Measurements from ENCODE around the gene CYP26B1.
"Not testable (repeated sequence)": the region's sequence is repeated elsewhere in the genome, so short reads cannot be mapped to it uniquely, and the experiment has no call there.

The CYP26B1 gene

GRCh38 chr2:72109291-72109690, 38.4 kb downstream of the CYP26B1 start:
- no peak for DNase-seq (ENCODE audit: low read depth)

DNA sequence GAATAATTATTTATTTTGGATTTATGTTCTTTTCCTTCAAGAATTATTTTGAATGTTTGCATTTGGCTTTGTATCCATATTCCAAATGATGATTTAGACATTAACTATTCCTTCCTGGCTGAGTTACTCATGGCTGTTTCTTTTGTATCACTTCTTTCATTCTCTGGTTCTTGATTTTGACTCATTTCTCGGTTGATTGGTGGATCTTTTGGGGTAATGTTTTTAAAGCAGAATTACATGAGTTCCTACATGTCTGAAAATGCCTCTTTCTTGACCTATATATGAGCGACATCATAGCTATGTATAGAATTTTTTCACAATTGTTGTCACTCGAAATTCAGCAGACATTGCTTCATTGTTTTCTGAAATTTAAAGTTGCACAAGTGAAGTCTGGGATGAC, 39.5 kb downstream of the CYP26B1 start:
- no peak for DNase-seq (ENCODE audit: low read depth)

- DNase-seq (ENCODE audit: low read depth), result no peak
Observed at GRCh38 chr2:72106978-72107377, 40.7 kb downstream of the CYP26B1 start.

GRCh38 chr2:72104821-72105588, 42.7 kb downstream of the CYP26B1 start:
- no peak for DNase-seq (ENCODE audit: low read depth)

DNA sequence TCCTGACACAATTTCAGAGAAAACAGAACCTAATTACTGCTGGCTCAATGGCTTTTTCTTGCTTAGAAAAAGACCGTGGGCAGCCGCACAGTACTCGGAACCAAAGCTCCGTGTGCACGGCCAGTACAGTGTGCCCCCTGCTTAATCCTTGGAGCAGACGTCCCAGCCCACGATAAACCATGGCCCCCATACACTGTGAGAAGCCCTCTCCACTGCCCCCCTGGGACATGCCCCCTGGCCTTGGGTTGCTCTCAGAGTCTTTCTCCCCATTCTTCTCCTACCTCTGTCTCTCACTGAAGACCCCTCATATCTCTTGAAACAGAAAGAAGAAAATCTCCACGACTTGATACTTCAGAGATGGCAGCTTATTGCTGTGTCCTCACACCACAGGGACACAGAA, 44.0 kb downstream of the CYP26B1 start:
- DNase-seq (ENCODE audit: low read depth), result no peak

- no peak for DNase-seq (ENCODE audit: low read depth)
Observed at GRCh38 chr2:72103161-72103560, 44.5 kb downstream of the CYP26B1 start.

- DNase-seq (ENCODE audit: low read depth), result no peak
Observed at GRCh38 chr2:72098935-72099334, 48.7 kb downstream of the CYP26B1 start.

GRCh38 chr2:72097276-72097675, 50.4 kb downstream of the CYP26B1 start:
- no peak for DNase-seq (ENCODE audit: low read depth)

GRCh38 chr2:72096181-72096580, 51.5 kb downstream of the CYP26B1 start:
- no peak for DNase-seq (ENCODE audit: low read depth)

- no peak for DNase-seq (ENCODE audit: low read depth)
Observed at GRCh38 chr2:72095364-72095763, 52.3 kb downstream of the CYP26B1 start.

- no peak for DNase-seq (ENCODE audit: low read depth)
Observed at GRCh38 chr2:72094701-72095100, 53.0 kb downstream of the CYP26B1 start.

- DNase-seq (ENCODE audit: low read depth), result no peak
Observed at GRCh38 chr2:72092111-72092510, 55.6 kb downstream of the CYP26B1 start.

- no peak for DNase-seq (ENCODE audit: low read depth)
Observed at GRCh38 chr2:72090781-72091482, 56.7 kb downstream of the CYP26B1 start.

DNA sequence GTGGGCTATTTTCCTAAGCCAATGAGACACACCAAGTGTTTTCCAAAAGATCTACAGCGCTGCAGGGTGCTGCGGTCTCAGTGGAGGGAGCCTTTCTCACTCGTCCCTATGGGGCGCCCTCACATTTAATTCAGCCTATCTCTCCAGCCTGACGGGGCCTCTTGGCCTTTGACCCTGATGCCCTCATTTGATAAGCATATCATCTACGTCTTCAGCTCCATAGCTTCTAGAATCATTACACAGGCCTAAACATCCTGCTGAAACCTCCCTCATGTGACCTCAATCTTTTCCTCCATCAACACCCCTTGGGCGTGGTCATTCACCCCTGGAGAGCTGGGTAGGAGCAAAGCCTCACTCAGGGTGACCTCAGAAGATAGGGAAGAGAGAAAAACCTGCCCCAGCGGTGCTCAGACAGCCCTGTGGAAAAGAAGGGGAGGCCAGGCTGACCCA, 57.4 kb downstream of the CYP26B1 start:
- no peak for DNase-seq (ENCODE audit: low read depth)

GRCh38 chr2:72089537-72089936, 58.1 kb downstream of the CYP26B1 start:
- DNase-seq (ENCODE audit: low read depth), result no peak

DNA sequence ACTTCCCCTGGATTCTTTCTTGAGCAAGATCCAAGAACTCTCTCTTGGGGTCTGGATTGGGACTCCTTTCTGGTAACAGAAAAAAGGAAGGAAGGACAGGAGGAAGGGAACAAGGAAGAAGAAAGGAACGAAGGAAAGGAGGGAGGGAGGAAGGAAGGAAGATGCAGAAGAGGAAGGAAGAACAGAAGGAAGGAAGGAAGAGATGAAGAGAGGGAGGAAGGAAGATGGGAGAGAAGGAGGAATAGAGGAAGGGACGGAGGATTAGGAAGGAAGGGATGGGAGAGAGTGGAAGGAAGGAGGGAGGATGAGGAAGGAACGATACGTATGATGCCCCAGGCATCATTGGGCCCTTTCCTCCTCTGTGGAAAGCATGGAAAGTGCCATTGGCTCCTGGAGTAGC, 58.6 kb downstream of the CYP26B1 start:
- DNase-seq (ENCODE audit: low read depth), result no peak

DNA sequence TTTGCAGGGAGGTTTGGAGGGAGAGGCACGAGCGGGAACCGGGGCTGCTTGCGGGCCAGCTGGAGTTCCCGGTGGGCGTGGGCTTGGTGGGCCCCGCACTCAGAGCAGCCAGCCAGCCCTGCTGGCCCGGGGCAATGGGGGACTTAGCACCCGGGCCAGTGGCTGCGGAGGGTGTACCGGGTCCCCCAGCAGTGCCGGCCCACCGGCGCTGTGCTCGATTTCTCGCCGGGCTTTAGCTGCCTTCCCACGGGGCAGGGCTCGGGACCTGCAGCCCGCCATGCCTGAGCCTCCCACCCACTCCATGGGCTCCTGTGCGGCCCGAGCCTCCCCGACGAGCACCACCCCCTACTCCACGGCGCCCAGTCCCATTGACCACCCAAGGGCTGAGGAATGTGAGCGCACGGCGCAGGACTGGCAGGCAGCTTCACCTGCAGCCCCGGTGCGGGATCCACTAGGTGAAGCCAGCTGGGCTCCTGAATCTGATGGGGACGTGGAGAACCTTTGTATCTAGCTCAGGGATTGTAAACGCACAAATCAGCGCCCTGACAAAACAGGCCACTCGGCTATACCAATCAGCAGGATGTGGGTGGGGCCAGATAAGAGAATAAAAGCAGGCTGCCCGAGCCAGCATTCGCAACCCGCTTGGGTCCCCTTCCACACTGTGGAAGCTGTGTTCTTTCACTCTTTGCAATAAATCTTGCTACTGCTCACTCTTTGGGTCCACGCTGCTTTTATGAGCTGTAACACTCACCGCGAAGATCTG, 60.6 kb downstream of the CYP26B1 start:
- DNase-seq (ENCODE audit: low read depth), result not testable (repeated sequence)

GRCh38 chr2:72085513-72085912, 62.1 kb downstream of the CYP26B1 start:
- DNase-seq (ENCODE audit: low read depth), result no peak

DNA sequence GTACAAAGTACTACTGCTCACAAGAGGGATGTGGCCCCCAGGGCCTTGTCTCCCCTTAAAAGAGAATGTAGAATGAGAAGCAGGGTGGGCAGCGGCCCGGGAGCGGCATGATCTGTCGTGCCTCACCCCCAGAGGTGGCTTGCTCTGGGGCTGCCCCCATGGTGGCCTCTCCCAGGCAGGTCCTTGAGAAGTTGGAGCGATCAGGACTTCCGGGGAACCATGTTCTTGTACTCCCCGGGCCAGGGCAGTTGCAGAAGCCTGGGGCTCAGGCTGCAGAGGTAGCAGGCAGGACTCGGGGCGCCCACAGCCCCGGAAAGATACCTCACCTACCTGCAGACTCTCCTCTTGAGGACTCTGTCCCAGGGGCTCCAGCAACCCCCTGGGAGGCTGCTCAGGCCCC, 62.6 kb downstream of the CYP26B1 start:
- no peak for DNase-seq (ENCODE audit: low read depth)

GRCh38 chr2:72084584-72084976, 63.1 kb downstream of the CYP26B1 start:
- no peak for DNase-seq (ENCODE audit: low read depth)

DNA sequence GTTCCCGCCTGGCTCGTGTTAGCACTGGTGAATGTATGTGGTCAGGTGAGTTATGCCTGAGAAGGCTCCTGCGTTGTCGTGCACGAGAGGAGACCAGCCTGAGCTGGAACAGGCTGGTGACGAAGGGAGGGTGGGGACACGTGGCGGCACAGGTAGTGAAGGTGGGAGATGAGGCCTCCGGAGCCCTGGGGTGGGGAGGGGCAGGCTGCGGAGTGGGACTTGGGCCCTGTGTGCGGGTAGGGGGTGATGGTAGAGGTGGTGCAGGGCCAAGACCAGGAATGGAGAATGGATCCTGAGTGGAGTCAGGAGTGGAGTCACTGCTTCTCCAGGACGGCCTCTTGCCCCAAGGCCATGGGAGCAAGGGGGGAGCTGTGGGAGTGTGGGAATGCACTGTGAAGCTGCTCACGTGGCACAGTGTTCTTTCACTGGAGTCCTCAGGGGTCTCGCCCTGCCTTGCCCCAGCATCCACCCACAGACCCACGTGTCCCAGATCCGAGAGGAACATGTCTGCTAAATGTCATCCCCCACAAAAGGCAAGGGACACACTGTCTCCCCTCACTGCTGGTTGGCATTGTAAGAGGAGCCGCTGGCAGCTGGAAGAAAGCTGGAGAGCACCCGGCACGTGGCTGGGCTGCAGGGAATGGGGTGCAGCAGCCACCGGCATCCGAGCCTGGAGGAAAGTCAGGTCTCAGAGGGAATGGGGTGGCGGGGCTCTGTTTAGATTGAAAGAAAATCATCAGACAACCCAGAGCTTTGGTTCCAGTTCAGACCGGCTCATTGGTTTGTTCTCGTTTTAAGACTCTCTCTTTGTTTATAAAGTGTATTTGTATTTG, 63.7 kb downstream of the CYP26B1 start:
- DNase-seq (ENCODE audit: low read depth), result no peak

DNA sequence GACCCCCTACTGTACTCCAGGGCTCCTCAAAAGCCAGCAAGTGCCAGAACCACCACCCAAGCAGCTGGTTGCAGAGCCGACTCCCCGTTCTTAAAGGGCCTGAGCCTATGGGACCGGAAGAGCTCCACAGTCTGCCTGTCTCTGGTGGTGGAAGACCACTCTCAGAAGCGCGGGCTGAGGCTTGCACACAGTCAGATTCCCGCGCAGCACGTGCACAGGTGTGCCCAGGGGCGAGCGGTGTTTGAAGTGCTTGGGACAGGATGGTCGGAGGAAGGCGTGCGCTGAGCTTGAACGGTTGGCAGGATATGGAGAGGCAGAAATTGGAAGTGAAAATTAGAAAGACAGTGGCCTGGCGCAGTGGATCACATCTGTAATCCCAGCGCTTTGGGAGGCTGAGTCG, 64.8 kb downstream of the CYP26B1 start:
- no peak for DNase-seq (ENCODE audit: low read depth)

Measured in GM04504 (cell line).